NCI-H526 (cell line): ENCODE measurements around the gene SLC35A4.

Experiments used
- DNase-seq, 2 experiments: peaks; one replicate each; lab custom pipeline; 2025; lab: John Stamatoyannopoulos, UW

The SLC35A4 gene, protein sequence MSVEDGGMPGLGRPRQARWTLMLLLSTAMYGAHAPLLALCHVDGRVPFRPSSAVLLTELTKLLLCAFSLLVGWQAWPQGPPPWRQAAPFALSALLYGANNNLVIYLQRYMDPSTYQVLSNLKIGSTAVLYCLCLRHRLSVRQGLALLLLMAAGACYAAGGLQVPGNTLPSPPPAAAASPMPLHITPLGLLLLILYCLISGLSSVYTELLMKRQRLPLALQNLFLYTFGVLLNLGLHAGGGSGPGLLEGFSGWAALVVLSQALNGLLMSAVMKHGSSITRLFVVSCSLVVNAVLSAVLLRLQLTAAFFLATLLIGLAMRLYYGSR

GRCh38 chr5:140564196-140565023 lies at the start of gene SLC35A4, which contains the start of gene APBB3:
Gene SLC35A4 (plus strand): TSS chr5:140564828. CDS start chr5:140567170, 2,342 bp downstream.
Gene APBB3 (minus strand): TSS chr5:140564598. CDS start chr5:140564245, 353 bp downstream.
- DNase-seq = peak; percentile 97 to 98

DNA sequence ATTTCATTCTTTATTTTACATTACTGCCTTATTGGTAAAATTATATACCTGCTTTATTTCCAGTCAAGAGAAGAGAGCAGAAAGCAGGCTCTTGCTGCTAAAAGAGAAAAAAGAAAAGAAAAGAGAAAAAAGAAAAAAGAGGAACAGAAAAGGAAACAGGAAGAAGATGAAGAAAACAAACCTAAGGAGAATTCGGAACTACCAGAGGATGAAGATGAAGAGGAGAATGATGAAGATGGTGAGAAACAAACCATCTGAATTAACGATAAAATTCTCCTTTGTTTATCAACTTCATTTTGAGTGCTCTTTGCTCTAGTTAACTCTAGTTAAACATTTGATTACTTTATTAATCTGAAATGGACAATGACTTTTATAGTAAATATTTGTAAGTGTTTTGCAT lies 40.6 kb upstream of the SLC35A4 start:
- DNase-seq = no peak

GRCh38 chr5:140540227-140540626 lies 24.4 kb upstream of the SLC35A4 start:
- no peak for DNase-seq

- no peak for DNase-seq
Observed at GRCh38 chr5:140542972-140543371, 21.7 kb upstream of the SLC35A4 start.

DNA sequence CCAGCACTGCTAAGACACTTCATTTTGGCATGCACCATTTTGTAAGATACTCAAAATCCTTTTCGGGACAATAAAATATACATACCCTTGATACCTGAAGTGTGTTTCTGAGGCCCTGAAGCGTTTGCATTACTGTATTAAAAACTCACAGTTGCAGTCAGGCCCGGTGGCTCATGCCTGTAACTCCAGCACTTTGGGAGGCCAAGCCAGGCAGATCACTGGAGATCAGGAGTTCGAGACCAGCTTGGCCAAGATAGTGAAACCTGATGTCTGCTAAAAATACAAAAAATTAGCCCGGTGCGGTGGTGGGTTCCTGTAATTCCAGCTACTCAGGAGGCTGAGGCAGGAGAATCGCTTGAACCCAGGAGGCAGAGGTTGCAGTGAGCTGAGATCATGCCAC lies 19.6 kb upstream of the SLC35A4 start:
- DNase-seq = no peak

DNA sequence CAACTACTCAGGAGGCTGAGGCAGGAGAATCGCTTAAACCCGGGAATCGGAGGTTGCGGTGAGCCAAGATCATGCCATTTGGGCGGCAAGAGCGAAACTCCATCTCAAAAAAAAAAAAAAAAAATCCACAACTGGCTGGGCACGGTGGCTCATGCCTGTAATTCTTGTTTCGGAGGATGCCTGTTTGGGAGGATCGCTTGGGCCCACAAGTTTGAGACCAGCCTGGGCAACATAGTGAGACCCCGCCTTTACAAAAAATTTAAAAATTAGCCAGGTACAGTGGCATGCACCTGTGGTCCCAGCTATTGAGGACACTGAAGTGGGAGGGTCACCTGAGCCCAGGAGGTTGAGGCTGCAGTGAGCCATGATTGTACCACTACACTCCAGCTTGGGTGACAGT lies 19.0 kb upstream of the SLC35A4 start:
- no peak for DNase-seq

DNA sequence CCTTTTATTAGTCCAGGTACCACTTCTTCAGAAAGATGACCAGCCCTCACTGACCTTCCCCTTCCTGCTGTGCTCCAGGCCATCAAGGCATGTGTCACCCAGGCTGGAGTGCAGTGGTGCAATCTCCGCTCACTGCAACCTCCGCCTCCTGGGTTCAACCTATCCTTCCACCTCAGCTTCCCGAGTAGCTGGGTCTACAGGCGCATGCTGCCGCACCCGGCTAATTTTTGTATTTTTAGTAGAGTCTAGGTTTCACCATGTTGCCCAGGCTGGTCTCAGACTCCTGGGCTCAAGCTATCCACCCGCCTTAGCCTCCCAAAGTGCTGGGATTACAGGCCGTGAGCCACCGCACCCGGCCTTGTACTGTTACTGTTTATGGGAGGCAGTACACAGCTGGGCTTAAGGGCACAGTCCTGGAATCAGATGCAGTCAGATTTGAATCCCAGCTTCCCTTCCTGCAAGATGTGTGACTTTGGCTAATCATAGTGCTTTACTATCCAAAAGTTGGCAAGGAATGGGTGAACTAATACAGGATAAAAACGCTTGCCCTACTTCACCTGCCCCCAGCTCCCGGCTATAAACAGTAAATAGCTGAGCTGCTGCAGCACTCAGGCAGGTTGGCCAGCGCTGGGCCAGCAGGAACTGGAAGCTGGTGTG lies 17.6 kb upstream of the SLC35A4 start:
- no peak for DNase-seq

DNA sequence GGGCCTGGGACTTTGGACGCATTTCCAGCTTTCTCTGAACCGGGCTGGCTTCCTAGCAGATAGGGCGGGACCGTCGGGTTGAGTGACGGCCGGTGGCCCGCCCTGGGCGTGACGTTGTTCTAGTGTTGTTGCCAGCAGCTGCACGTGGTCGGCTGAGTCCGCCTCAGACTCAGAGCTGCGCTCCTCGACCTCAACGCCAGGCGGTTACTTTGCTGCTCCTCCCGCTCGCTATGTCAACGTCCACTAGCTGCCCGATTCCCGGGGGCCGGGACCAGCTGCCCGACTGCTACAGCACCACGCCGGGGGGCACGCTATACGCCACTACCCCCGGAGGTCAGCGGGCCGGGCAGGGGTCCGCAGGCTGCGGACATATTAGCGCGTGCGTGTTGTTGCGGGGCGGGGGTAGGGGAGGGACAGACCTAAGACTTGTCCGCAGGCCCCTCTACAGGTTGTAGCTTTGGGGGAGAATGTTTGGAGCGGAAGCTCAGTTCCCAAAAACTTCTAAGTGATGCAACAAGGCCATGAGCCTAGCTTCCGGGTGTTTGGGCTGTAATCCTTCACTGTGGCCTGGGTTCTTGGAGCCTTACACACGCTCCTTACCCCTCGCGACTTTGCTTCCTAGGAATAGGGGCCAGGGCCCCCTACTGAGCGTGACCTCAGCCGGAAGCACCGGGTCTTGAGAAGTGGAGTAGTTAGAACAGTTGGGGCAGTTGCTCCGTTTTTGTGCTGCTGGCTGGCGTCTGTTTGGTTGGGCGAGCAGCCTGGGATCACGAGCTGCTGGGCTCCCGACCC lies 16.9 kb upstream of the SLC35A4 start, which contains the start of gene EIF4EBP3:
TSS of gene EIF4EBP3 (plus strand) at position 155 of the 792 bp plus-strand sequence. CDS start at position 231, 76 bp downstream.
- DNase-seq = peak; percentile 83 to 96

DNA sequence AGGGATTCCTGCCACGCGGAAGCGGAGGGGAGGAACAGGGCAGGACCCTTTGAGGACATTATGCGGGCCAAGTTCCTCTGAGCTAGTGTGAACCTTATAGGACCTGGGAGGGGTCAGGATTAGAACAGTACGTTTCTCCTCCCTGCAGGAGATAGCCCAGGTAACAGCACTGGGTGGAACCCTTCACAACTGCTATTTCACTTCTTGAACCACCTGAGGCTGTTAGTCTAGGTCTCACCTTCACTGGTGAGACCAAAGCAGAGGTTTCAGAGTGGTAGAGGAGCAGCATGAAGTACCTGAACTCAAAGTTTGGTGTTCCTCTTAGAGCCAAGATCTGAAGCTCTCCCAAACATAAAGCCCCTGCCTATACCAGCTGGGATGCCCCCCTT lies 16.3 kb upstream of the SLC35A4 start:
- no peak for DNase-seq

GRCh38 chr5:140548791-140549190 lies 15.8 kb upstream of the SLC35A4 start:
- no peak for DNase-seq

- DNase-seq = no peak
Observed at GRCh38 chr5:140549237-140550144, 15.1 kb upstream of the SLC35A4 start.

DNA sequence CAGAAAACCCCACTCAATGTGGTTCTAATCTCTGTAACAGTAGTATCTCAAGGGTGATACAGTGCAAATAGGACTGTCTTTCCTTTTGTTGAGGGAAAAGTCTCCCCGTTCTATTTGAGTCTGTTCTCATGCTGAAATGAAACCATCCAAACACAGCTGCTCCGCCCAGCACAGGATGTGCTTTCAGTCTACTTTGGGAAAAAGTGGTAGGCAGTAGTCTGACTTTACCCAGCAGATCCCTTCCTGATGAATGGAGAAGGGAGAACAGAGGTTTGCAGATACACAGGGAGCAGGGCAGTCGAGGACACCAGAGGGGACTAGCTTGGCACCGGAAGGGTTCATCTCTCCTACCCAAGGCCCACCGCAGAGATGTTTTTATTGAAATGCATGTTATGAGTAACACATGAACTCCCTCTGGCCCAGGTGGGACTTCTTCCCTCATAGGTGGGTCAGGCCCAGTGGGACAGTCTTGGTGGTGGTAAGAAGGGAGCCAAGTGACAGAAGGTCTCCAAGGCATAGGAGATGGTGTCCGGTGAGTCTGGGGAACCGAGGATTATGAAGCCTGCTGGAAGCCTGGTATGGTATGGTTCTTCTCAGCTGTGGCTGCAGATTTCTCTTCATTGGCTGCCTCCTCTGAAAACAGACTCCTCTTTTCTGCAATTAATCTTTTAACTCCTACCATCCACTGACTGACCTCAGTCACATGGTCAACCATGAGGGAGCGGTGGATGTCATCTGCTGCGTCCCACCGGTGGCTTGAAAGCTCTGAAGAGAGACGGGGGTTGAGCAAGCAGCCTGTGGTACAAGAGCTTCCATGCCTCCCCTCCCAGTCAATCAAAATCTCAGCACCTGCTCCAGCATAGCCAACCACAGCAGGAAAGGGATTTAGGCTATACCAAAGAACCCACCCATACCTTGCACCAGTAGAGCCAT lies 14.2 kb upstream of the SLC35A4 start:
- no peak for DNase-seq

DNA sequence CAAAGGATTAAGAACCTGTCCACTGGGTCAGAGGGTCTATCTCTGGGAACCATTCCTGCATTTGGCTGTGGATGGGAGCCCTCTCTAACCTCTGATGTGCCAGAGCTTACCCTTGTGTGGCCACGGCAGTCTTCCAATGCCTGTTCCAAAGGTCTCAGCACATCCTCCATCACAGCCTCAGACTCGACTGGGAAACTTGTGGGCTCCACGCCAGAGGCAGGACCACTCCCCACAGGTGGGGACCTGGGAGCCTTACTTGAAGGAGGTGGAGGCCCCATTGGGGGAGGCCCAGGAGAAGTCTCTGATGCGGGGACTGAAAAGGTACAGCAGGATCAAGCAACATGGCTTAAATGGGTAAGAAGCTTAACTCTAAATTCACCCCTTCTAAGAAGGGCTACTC lies 12.8 kb upstream of the SLC35A4 start:
- DNase-seq = no peak

- DNase-seq = no peak
Observed at GRCh38 chr5:140553657-140554056, 11.0 kb upstream of the SLC35A4 start.

- DNase-seq = no peak
Observed at GRCh38 chr5:140554454-140554853, 10.2 kb upstream of the SLC35A4 start.

DNA sequence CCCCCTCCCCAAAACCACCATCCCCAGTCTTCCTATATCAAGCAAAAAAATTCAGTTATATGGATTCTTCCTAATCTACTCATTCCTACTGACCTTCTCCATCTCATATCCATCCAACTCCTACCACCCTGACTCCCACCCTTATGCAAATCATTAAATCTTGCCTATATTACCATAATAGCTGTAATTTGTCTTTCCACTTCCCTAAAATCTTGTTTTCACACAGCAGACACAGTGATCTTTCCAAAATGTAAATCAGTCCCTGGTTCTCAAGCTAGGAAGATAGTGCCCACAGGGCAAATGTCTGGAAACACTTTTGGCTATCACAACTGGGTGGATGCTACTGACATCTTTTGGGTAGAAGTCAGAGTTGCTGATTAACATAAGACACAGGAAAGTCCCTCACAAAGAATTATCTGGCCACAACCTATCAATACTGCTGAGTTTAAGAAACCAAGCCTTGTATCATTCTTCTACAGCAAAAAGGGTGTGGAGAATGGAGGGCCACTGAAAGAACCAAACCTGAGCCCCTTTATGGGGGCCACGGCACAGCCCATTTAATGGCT lies 8.8 kb upstream of the SLC35A4 start:
- no peak for DNase-seq

GRCh38 chr5:140556438-140556837 lies 8.2 kb upstream of the SLC35A4 start:
- DNase-seq = no peak

- peak; percentile 76 to 96 for DNase-seq
Observed at GRCh38 chr5:140557136-140557805, 7.4 kb upstream of the SLC35A4 start, which contains the start of gene SRA1. Gene SRA1 (minus strand): TSS chr5:140557473. CDS start chr5:140557452, 21 bp downstream.
